Gastrocnemius medialis (tissue), 4 donors: ENCODE data around the gene LPAR1.

Experiments
- POLR2A ChIP-seq, 2 donors: fragments of 450-650 bp; IDR thresholded peaks; one replicate each; pipeline ENCODE4 v1.6.1; 2017; ENCODE audit warnings: antibody characterized with exemption in 2 of 2, mild to moderate bottlenecking in 2 of 2, moderate library complexity in 2 of 2
- TF ChIP-seq, protein P1 (sequence below), 5 experiments: fragments of 450-650 bp in 3 of 5; fragments of 200-600 bp in 2 of 5; sonication (generic) in 2 of 5; IDR thresholded peaks in 4 of 5; conservative IDR thresholded peaks in 1 of 5; 1 replicate in 4 of 5; 2 replicates in 1 of 5; pipeline ENCODE4 v1.5.1; 2016 to 2019; ENCODE audit warnings: antibody characterized with exemption in 5 of 5, mild to moderate bottlenecking in 3 of 5, moderate library complexity in 3 of 5

GRCh38 chr9:111034898-111035539 is 3.3 kb downstream of the LPAR1 start:
- TF ChIP-seq, protein P1, sequence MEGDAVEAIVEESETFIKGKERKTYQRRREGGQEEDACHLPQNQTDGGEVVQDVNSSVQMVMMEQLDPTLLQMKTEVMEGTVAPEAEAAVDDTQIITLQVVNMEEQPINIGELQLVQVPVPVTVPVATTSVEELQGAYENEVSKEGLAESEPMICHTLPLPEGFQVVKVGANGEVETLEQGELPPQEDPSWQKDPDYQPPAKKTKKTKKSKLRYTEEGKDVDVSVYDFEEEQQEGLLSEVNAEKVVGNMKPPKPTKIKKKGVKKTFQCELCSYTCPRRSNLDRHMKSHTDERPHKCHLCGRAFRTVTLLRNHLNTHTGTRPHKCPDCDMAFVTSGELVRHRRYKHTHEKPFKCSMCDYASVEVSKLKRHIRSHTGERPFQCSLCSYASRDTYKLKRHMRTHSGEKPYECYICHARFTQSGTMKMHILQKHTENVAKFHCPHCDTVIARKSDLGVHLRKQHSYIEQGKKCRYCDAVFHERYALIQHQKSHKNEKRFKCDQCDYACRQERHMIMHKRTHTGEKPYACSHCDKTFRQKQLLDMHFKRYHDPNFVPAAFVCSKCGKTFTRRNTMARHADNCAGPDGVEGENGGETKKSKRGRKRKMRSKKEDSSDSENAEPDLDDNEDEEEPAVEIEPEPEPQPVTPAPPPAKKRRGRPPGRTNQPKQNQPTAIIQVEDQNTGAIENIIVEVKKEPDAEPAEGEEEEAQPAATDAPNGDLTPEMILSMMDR (IDR thresholded peaks at IDR 0.05 in 4 of 5, conservative IDR thresholded peaks at IDR 0.05 in 1 of 5): no peak
- no peak for TF ChIP-seq POLR2A (IDR thresholded peaks at IDR 0.05)
